Nephron (organoid): ENCODE measurements around the gene ARHGAP36.

Source experiments
- H3K27ac Mint-ChIP-seq, 3 experiments: 2 replicates each; pipeline ENCODE4 v1.8.0; 2020; ENCODE audit warnings: mixed read lengths in 3 of 3, mild to moderate bottlenecking in 2 of 3, moderate library complexity in 1 of 3
- H3K27me3 Mint-ChIP-seq: 2 replicates; pipeline ENCODE4 v1.8.0; 2021; ENCODE audit warnings: low read depth, mild to moderate bottlenecking, moderate library complexity, mixed read lengths
- H3K36me3 Mint-ChIP-seq: 2 replicates; pipeline ENCODE4 v1.8.0; 2020; ENCODE audit warnings: low read depth, mixed read lengths
- H3K4me1 Mint-ChIP-seq: 2 replicates; pipeline ENCODE4 v1.8.0; 2020; ENCODE audit warnings: mixed read lengths
- H3K4me3 Mint-ChIP-seq, 3 experiments: 2 replicates each; pipeline ENCODE4 v1.8.0; 2020; ENCODE audit warnings: mild to moderate bottlenecking in 3 of 3, mixed read lengths in 3 of 3, moderate library complexity in 2 of 3
- H3K9me3 Mint-ChIP-seq: 2 replicates; pipeline ENCODE4 v1.8.0; 2020; ENCODE audit warnings: mixed read lengths
- TF ChIP-seq, protein P1 (sequence below), 3 experiments: fragments of 200-600 bp; sonication (generic); IDR thresholded peaks; one replicate each; pipeline ENCODE4 v1.5.0; 2021; ENCODE audit warnings: antibody characterized with exemption in 3 of 3; ENCODE audit not compliant: unreplicated experiment in 3 of 3

The ARHGAP36 gene

DNA sequence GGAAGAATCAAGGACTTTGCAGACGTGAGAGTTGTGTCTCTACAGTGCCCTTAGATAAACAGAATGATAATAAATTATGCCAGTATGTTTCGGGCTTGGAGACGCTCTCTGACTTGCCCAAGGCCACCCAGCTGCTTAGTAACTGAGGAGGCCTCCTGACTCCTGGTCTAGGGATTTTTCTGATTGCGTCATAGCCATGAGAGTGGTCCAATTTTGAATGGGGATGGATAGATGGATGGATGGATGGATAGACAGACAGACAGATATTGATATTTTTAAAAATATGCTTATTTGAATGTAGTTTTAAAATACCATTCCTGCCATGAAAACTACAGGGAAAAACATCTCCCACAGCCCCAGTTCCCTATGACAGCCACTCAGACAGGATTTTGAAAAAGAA, 15.5 kb downstream of the ARHGAP36 start:
- H3K4me1 Mint-ChIP-seq, result peaks cover 14% of the 10 kb centered on the region
- no peak overlapping the region for H3K27ac Mint-ChIP-seq
- no peaks in the 10 kb centered on the region for H3K9me3 Mint-ChIP-seq
- no peaks in the 10 kb centered on the region for H3K36me3 Mint-ChIP-seq
- H3K4me3 Mint-ChIP-seq, result no peak overlapping the region
- H3K27me3 Mint-ChIP-seq, result peaks cover 8% of the 10 kb centered on the region
- TF ChIP-seq, protein P1, sequence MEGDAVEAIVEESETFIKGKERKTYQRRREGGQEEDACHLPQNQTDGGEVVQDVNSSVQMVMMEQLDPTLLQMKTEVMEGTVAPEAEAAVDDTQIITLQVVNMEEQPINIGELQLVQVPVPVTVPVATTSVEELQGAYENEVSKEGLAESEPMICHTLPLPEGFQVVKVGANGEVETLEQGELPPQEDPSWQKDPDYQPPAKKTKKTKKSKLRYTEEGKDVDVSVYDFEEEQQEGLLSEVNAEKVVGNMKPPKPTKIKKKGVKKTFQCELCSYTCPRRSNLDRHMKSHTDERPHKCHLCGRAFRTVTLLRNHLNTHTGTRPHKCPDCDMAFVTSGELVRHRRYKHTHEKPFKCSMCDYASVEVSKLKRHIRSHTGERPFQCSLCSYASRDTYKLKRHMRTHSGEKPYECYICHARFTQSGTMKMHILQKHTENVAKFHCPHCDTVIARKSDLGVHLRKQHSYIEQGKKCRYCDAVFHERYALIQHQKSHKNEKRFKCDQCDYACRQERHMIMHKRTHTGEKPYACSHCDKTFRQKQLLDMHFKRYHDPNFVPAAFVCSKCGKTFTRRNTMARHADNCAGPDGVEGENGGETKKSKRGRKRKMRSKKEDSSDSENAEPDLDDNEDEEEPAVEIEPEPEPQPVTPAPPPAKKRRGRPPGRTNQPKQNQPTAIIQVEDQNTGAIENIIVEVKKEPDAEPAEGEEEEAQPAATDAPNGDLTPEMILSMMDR (IDR thresholded peaks at IDR 0.05; ENCODE audit: unreplicated experiment in 3 of 3), result no peak

DNA sequence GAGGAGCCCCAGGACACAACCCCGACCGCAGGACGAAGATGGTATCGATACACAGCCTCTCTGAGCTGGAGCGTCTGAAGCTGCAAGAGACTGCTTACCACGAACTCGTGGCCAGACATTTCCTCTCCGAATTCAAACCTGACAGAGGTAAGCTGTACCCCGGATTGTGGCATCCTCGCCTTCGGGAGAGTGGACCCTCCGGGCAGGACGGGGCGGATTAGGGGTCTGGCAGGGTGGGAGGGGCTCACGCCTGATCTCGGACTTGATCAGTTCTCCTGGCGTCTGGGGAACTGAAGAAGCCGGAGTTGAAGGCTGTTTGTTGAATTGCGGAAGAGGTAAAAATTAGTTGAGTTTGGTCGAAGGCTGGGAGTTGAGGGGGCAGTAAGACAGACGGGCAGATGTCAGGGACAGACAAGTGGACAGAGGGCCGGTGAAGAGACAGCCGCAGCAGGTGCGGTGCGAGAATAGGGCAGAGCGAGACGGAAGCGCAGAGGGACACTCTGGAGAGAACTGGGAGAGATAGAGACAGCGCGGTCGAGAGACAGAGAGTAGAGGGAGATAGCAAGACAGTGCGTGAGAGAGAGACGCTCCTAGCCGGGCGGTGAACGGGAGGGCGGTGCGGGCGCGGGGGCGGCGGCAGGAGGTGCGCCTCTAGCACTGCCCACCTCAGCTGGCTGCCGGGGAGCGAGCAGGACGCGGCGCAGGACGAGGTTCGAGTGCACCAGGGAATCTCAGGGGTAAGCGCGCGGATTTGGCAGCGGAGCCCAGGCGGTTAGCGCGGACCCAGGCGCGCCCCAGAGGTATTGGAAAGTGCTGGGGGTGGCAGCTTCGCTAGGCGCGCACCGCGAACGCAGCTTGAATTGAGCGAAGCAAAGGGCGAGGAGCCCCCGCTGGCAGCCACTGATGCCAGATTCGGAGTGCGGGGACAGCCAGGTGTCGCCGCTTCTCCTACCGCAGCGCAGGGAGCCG, 23.9 kb downstream of the ARHGAP36 start:
- TF ChIP-seq, protein P1 (IDR thresholded peaks at IDR 0.05; ENCODE audit: unreplicated experiment in 3 of 3), result no peak
- H3K4me1 Mint-ChIP-seq, result peaks cover 16% of the 10 kb centered on the region
- no peaks in the 10 kb centered on the region for H3K36me3 Mint-ChIP-seq
- peaks cover 13% of the 10 kb centered on the region for H3K9me3 Mint-ChIP-seq
- H3K27ac Mint-ChIP-seq, result no peak overlapping the region
- H3K4me3 Mint-ChIP-seq, result peak overlapping the region; percentile 55 to 73 (median 70)
- H3K27me3 Mint-ChIP-seq, result peaks cover 93% of the 10 kb centered on the region

DNA sequence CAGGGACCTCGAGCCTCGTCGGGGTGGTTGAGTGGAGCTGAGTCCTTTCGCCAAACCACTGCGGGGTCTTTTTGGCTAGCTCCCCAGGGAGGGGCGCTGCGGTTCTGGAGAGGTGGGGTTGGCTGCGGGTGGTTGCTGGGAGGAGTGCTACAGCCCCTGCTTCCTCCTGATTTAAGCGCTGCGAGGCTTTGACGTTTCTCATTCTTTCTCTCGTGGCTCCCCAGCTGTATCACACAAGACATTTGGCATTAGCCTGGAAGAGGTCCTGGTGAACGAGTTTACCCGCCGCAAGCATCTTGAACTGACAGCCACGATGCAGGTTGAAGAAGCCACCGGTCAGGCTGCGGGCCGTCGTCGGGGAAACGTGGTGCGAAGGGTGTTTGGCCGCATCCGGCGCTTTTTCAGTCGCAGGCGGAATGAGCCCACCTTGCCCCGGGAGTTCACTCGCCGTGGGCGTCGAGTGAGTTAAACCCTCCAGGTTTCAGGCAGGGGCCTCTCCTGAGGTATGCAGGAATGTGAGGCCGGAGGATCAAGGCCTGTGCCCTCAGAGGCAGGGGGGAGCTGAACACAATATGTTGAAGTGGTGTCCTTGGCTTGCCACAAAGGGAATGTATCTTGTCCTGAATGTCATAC, 25.5 kb downstream of the ARHGAP36 start:
- H3K27ac Mint-ChIP-seq, result no peak overlapping the region
- H3K27me3 Mint-ChIP-seq, result peaks cover 99% of the 10 kb centered on the region
- peak overlapping the region in 1 of 3 experiments; percentile 65 for H3K4me3 Mint-ChIP-seq
- peaks cover 16% of the 10 kb centered on the region for H3K4me1 Mint-ChIP-seq
- no peaks in the 10 kb centered on the region for H3K36me3 Mint-ChIP-seq
- peaks cover 15% of the 10 kb centered on the region for H3K9me3 Mint-ChIP-seq
- TF ChIP-seq, protein P1 (IDR thresholded peaks at IDR 0.05; ENCODE audit: unreplicated experiment in 3 of 3), result no peak

DNA sequence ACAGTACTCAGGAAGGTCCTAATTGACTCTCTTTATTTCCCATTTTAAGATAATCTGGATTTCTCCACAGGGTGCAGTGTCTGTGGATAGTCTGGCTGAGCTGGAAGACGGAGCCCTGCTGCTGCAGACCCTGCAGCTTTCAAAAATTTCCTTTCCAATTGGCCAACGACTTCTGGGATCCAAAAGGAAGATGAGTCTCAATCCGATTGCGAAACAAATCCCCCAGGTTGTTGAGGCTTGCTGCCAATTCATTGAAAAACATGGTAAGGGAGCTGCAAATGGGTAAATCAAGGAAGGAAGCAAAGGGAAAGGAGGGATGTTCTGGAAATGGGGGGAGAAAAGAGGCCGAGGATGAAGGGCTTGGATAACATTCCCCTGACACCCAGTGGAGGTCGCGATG, 26.0 kb downstream of the ARHGAP36 start:
- H3K36me3 Mint-ChIP-seq, result no peaks in the 10 kb centered on the region
- peaks cover 15% of the 10 kb centered on the region for H3K9me3 Mint-ChIP-seq
- H3K27me3 Mint-ChIP-seq, result peaks cover 99% of the 10 kb centered on the region
- TF ChIP-seq, protein P1 (IDR thresholded peaks at IDR 0.05; ENCODE audit: unreplicated experiment in 3 of 3), result no peak
- no peak overlapping the region for H3K27ac Mint-ChIP-seq
- H3K4me1 Mint-ChIP-seq, result peaks cover 16% of the 10 kb centered on the region
- no peak overlapping the region for H3K4me3 Mint-ChIP-seq

DNA sequence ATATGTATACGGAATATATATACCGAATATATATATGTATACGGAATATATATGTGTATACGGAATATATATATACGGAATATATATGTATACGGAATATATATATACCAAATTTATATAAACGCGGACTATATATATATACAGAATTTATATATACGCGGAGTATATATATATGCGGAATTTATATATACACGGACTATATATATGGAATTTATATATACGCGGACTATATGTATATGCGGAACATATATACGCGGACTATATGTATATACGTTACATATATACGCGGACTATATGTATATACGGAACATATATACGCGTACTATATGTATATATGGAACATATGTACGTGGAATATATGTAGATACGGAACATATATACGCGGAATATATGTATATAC, 78.6 kb downstream of the ARHGAP36 start:
- no peaks in the 10 kb centered on the region for H3K36me3 Mint-ChIP-seq
- H3K27me3 Mint-ChIP-seq, result no peaks in the 10 kb centered on the region
- H3K4me3 Mint-ChIP-seq, result no peak overlapping the region
- no peaks in the 10 kb centered on the region for H3K4me1 Mint-ChIP-seq
- TF ChIP-seq, protein P1 (IDR thresholded peaks at IDR 0.05; ENCODE audit: unreplicated experiment in 3 of 3), result no peak
- no peak overlapping the region for H3K27ac Mint-ChIP-seq
- H3K9me3 Mint-ChIP-seq, result peaks cover 3% of the 10 kb centered on the region
